Measurements from ENCODE around the gene CD109.

GRCh38 chr6:73779943-73780342, 83.9 kb downstream of the CD109 start:
- TF ChIP-seq POLR2AphosphoS5 (IDR thresholded peaks at IDR 0.05) = no peak
- TF ChIP-seq, protein P1, sequence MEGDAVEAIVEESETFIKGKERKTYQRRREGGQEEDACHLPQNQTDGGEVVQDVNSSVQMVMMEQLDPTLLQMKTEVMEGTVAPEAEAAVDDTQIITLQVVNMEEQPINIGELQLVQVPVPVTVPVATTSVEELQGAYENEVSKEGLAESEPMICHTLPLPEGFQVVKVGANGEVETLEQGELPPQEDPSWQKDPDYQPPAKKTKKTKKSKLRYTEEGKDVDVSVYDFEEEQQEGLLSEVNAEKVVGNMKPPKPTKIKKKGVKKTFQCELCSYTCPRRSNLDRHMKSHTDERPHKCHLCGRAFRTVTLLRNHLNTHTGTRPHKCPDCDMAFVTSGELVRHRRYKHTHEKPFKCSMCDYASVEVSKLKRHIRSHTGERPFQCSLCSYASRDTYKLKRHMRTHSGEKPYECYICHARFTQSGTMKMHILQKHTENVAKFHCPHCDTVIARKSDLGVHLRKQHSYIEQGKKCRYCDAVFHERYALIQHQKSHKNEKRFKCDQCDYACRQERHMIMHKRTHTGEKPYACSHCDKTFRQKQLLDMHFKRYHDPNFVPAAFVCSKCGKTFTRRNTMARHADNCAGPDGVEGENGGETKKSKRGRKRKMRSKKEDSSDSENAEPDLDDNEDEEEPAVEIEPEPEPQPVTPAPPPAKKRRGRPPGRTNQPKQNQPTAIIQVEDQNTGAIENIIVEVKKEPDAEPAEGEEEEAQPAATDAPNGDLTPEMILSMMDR (IDR thresholded peaks at IDR 0.05) = no peak
